KOPT-K1 (cell line): Measurements from ENCODE around the gene FAM163A.
"Not testable (repeated sequence)": the region's sequence is repeated elsewhere in the genome, so short reads cannot be mapped to it uniquely, and the experiment has no call there.

Source experiments
- H3K27ac ChIP-seq: fragments of 200-600 bp; sonication (generic); 2 replicates; pipeline ENCODE4 v1.5.1; 2016; ENCODE audit warnings: antibody characterized with exemption, mild to moderate bottlenecking, low read depth, low read length; ENCODE audit not compliant: poor library complexity, severe bottlenecking
- H3K36me3 ChIP-seq: fragments of 200-600 bp; sonication (generic); 2 replicates; pipeline ENCODE4 v1.5.1; 2017; ENCODE audit warnings: antibody characterized with exemption, mild to moderate bottlenecking, low read length, moderate library complexity; ENCODE audit not compliant: insufficient read depth
- H3K9me3 ChIP-seq: fragments of 200-600 bp; sonication (generic); 2 replicates; pipeline ENCODE4 v1.5.1; 2017; ENCODE audit warnings: antibody characterized with exemption, low read length, mild to moderate bottlenecking; ENCODE audit not compliant: insufficient read depth, poor library complexity, severe bottlenecking

Gene FAM163A

GRCh38 chr1:179742717-179743678 lies at the start of gene FAM163A:
TSS of gene FAM163A (plus strand) at chr1:179743291. CDS start at chr1:179813098, 69,807 bp downstream.
- H3K9me3 ChIP-seq = peaks cover 3% of the 10 kb centered on the region
- H3K36me3 ChIP-seq = no peaks in the 10 kb centered on the region
- no peak within 1 kb of the TSS for H3K27ac ChIP-seq

- not testable (repeated sequence) for H3K36me3 ChIP-seq, H3K9me3 ChIP-seq, H3K27ac ChIP-seq
Observed at GRCh38 chr1:179694530-179694929, 48.6 kb upstream of the FAM163A start.

GRCh38 chr1:179702946-179703539 lies 40.0 kb upstream of the FAM163A start:
- no peaks in the 10 kb centered on the region for H3K36me3 ChIP-seq

GRCh38 chr1:179706339-179706941 lies 36.7 kb upstream of the FAM163A start:
- Histone ChIP-seq H3K36me3 (no peaks in the 10 kb centered on the region), H3K9me3 (no peaks in the 10 kb centered on the region), H3K27ac (no peak overlapping the region)

More at GRCh38 chr1:179702946-179703539, 40.0 kb upstream of the FAM163A start:
- Histone ChIP-seq H3K9me3 (no peaks in the 10 kb centered on the region), H3K27ac (no peak overlapping the region)

GRCh38 chr1:179707406-179707805 lies 35.7 kb upstream of the FAM163A start:
- Histone ChIP-seq H3K36me3 (no peaks in the 10 kb centered on the region), H3K9me3 (no peaks in the 10 kb centered on the region), H3K27ac (no peak overlapping the region)

- Histone ChIP-seq H3K9me3 (peaks cover 5% of the 10 kb centered on the region), H3K27ac (no peak overlapping the region), H3K36me3 (no peaks in the 10 kb centered on the region)
Observed at GRCh38 chr1:179708434-179709195, 34.5 kb upstream of the FAM163A start.

GRCh38 chr1:179709841-179710329 lies 33.2 kb upstream of the FAM163A start:
- H3K36me3 ChIP-seq = no peaks in the 10 kb centered on the region
- no peak overlapping the region for H3K27ac ChIP-seq
- H3K9me3 ChIP-seq = peaks cover 17% of the 10 kb centered on the region

- Histone ChIP-seq H3K9me3 (peaks cover 37% of the 10 kb centered on the region), H3K27ac (no peak overlapping the region), H3K36me3 (no peaks in the 10 kb centered on the region)
Observed at GRCh38 chr1:179714159-179714558, 28.9 kb upstream of the FAM163A start.

GRCh38 chr1:179714623-179715022 lies 28.5 kb upstream of the FAM163A start:
- H3K36me3 ChIP-seq = no peaks in the 10 kb centered on the region
- H3K9me3 ChIP-seq = peaks cover 37% of the 10 kb centered on the region
- no peak overlapping the region for H3K27ac ChIP-seq

GRCh38 chr1:179719272-179719671 lies 23.8 kb upstream of the FAM163A start:
- no peaks in the 10 kb centered on the region for H3K36me3 ChIP-seq
- H3K9me3 ChIP-seq = peaks cover 28% of the 10 kb centered on the region
- H3K27ac ChIP-seq = no peak overlapping the region

GRCh38 chr1:179728271-179728670 lies 14.8 kb upstream of the FAM163A start:
- Histone ChIP-seq H3K36me3 (no peaks in the 10 kb centered on the region), H3K27ac (no peak overlapping the region), H3K9me3 (no peaks in the 10 kb centered on the region)

- Histone ChIP-seq H3K36me3 (no peaks in the 10 kb centered on the region), H3K9me3 (no peaks in the 10 kb centered on the region), H3K27ac (no peak overlapping the region)
Observed at GRCh38 chr1:179729881-179730280, 13.2 kb upstream of the FAM163A start.

- no peaks in the 10 kb centered on the region for H3K9me3 ChIP-seq
- H3K36me3 ChIP-seq = no peaks in the 10 kb centered on the region
- no peak overlapping the region for H3K27ac ChIP-seq
Observed at GRCh38 chr1:179731643-179732042, 11.4 kb upstream of the FAM163A start.

- Histone ChIP-seq H3K27ac (no peak overlapping the region), H3K9me3 (peaks cover 3% of the 10 kb centered on the region)
Observed at GRCh38 chr1:179742291-179742690, 800 bp upstream of the FAM163A start.

More at GRCh38 chr1:179742291-179742690, 800 bp upstream of the FAM163A start:
- no peaks in the 10 kb centered on the region for H3K36me3 ChIP-seq
